ENCODE results near the gene NDUFB8. TPM values are rescaled to one million over a fixed set of nuclear protein-coding genes. Genes with fewer than 3 reads are reported as not detected.

Gene NDUFB8
- total RNA-seq, 2 experiments from 2014 or later = 209 to 288 TPM

DNA sequence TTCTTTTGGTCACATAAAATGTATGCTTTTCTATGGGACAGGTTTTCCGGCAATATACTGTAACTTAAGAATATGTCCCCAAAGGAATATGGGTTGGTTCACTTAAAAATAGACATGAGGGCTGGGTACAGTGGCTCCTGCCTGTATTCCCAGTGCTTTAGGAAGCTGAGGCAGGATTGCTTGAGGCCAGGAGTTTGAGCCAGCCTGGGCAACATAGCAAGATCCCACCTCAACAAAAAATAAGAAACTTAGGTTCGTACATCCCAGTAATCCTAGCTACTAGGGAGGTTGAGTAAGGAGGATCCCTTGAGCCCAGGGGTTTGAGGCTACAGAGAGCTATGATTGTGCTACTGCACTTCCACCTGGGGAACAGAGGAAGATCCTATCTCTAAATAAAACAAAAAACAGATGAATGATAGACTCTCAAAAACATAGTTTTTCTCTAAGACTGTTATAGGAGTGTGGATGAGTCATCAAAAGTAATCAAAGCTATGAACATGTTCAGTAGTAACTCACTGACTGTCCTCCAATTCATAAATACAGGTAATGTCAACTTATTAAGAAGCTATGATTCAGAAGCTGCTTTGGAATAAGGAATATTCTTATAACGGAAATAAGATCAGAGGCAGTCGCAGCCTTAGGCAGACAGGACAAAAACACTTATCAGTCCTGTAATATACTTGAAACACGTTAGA, 7.4 kb downstream of the NDUFB8 start:
- CTCF ChIA-PET (ENCODE audit: unreplicated experiment) = no interaction called here
- Histone ChIP-seq H3K79me2 (ENCODE audit: insufficient read depth, low read depth, low read length) (peaks cover under 1% of the 10 kb centered on the region; the same call in 1 of the 2 replicates), H3K9me2 (ENCODE audit: insufficient read depth, low read length) (no peaks in the 10 kb centered on the region), H3K4me3 (ENCODE audit: low read depth, low read length, poor library complexity, severe bottlenecking) (no peak overlapping the region), H4K20me1 (ENCODE audit: insufficient read depth, low read length) (no peaks in the 10 kb centered on the region), H3K4me1 (ENCODE audit: insufficient read depth, low read length, poor library complexity, severe bottlenecking) (peaks cover under 1% of the 10 kb centered on the region), H3K27ac (ENCODE audit: low read depth, low read length, poor library complexity, severe bottlenecking) (no peak overlapping the region), H3K36me3 (ENCODE audit: insufficient read depth, low read length) (peaks cover 54% of the 10 kb centered on the region), H2AFZ (ENCODE audit: low read length) (no peak overlapping the region), H3K9me3 (ENCODE audit: low read length) (no peaks in the 10 kb centered on the region), H3K4me2 (ENCODE audit: low read length) (no peak overlapping the region)
- BruUV-seq (replicated peaks) = no TSS peak
- DNase-seq (ENCODE audit: low spot score) = no peak
- POLR2A ChIA-PET = interaction anchor here (0.9 to 1.1 kb wide), 3 partner anchors 14 to 212 kb away, joined by 3 read pairs; partner anchors contain the start of gene HIF1AN
- intact Hi-C loops (cut with micrococcal nuclease; ENCODE audit: unreplicated experiment) = no loop called here
- TF ChIP-seq, protein P1, sequence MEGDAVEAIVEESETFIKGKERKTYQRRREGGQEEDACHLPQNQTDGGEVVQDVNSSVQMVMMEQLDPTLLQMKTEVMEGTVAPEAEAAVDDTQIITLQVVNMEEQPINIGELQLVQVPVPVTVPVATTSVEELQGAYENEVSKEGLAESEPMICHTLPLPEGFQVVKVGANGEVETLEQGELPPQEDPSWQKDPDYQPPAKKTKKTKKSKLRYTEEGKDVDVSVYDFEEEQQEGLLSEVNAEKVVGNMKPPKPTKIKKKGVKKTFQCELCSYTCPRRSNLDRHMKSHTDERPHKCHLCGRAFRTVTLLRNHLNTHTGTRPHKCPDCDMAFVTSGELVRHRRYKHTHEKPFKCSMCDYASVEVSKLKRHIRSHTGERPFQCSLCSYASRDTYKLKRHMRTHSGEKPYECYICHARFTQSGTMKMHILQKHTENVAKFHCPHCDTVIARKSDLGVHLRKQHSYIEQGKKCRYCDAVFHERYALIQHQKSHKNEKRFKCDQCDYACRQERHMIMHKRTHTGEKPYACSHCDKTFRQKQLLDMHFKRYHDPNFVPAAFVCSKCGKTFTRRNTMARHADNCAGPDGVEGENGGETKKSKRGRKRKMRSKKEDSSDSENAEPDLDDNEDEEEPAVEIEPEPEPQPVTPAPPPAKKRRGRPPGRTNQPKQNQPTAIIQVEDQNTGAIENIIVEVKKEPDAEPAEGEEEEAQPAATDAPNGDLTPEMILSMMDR (conservative IDR thresholded peaks at IDR 0.05; ENCODE audit: low read length) = no peak
- no peak for TF ChIP-seq EZH2phosphoT487 (IDR thresholded peaks at IDR 0.05; ENCODE audit: borderline replicate concordance, low read depth, low read length)

- ChIA-PET POLR2A (interaction anchor here (0.5 to 0.7 kb wide), 3 partner anchors 15 to 226 kb away, joined by 3 to 4 read pairs (median 3); partner anchors contain the start of gene HIF1AN), CTCF (ENCODE audit: unreplicated experiment) (no interaction called here)
- no peaks in the 10 kb centered on the region for H3K9me3 ChIP-seq (ENCODE audit: low read length)
- H2AFZ ChIP-seq (ENCODE audit: low read length) = no peak overlapping the region
- H3K79me2 ChIP-seq (ENCODE audit: insufficient read depth, low read depth, low read length) = no peaks in the 10 kb centered on the region
- DNase-seq (ENCODE audit: low spot score) = no peak
- H3K4me1 ChIP-seq (ENCODE audit: insufficient read depth, low read length, poor library complexity, severe bottlenecking) = no peaks in the 10 kb centered on the region
- H3K4me3 ChIP-seq (ENCODE audit: low read depth, low read length, poor library complexity, severe bottlenecking) = no peak overlapping the region
- H3K36me3 ChIP-seq (ENCODE audit: insufficient read depth, low read length) = peaks cover 40% of the 10 kb centered on the region
- TF ChIP-seq, protein P1 (conservative IDR thresholded peaks at IDR 0.05; ENCODE audit: low read length) = no peak
- no peak for TF ChIP-seq EZH2phosphoT487 (IDR thresholded peaks at IDR 0.05; ENCODE audit: borderline replicate concordance, low read depth, low read length)
- no peak overlapping the region for H3K4me2 ChIP-seq (ENCODE audit: low read length)
- no peak overlapping the region for H3K27ac ChIP-seq (ENCODE audit: low read depth, low read length, poor library complexity, severe bottlenecking)
- no peaks in the 10 kb centered on the region for H3K9me2 ChIP-seq (ENCODE audit: insufficient read depth, low read length)
- no TSS peak for BruUV-seq (replicated peaks)
- no peaks in the 10 kb centered on the region for H4K20me1 ChIP-seq (ENCODE audit: insufficient read depth, low read length)
- intact Hi-C loops (cut with micrococcal nuclease; ENCODE audit: unreplicated experiment) = no loop called here
Measured at GRCh38 chr10:100520811-100521210, 8.9 kb downstream of the NDUFB8 start.

Measured in OCI-LY7 (cell line).